HFF-Myc (cell line): ENCODE results near the gene MPZL1.

Experiments used
- DNase-seq: peaks from one replicate; pipeline ENCODE4 v3.0.0-alpha.2; 2011; ENCODE audit warnings: low read depth; ENCODE audit errors: extremely low read depth
- H3K4me3 ChIP-seq: replicated peaks from 2 replicates; pipeline ENCODE4 v1.5.1; 2011; ENCODE audit warnings: low read depth, mild to moderate bottlenecking, control low read depth, low read length
- CTCF ChIP-seq: IDR thresholded peaks from 2 replicates; pipeline ENCODE4 v1.5.1; 2012; ENCODE audit warnings: mild to moderate bottlenecking, low read depth, low read length, control low read depth; ENCODE audit errors: missing control alignments

Gene MPZL1

GRCh38 chr1:167833904-167834303 is 112.1 kb downstream of the MPZL1 start:
- DNase-seq, result no peak
- TF ChIP-seq CTCF, result no peak
- no peak overlapping the region for H3K4me3 ChIP-seq

GRCh38 chr1:167836197-167836596 is 114.4 kb downstream of the MPZL1 start:
- no peak for TF ChIP-seq CTCF
- no peak overlapping the region for H3K4me3 ChIP-seq
- no peak for DNase-seq

DNA sequence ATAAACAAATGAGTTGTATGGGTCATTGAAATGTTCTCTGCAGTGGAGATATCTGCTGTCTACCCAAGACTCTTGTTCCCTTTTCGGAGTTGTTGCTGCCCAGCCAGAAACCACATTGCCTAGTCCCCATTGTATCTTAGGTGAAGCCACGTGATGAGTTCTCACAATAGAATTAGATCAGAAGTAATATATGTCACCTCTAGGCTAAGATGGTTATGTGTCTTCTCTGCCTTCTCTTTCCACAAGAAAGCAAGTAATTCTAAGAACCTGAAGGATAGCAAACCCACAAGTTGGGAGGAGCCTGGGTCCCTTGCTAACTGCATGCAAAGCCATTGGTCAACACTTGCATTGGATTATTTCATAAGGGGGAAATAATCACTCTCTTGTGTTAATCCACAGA is 115.5 kb downstream of the MPZL1 start:
- DNase-seq, result no peak
- H3K4me3 ChIP-seq, result no peak overlapping the region

DNA sequence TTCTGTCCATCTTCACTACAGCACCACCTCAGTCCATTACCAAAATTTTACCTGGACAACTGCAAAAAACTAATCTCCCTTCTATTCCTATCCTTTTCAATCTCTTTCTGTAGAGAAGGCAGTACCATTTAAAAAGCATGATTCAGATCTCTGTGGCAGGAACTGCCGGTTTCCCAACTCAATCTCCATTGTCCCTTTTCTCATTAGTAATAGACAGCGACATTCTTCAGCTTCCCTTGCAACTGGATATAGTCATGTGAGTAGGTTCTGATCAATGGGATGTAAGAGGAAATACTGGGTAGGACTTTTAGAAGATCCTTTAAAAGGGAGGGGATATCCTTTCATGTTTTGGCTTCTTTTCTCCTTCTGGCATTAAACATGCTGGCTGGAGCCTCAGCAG is 117.2 kb downstream of the MPZL1 start:
- H3K4me3 ChIP-seq, result no peak overlapping the region
- no peak for DNase-seq
- no peak for TF ChIP-seq CTCF

More for the DNA sequence above, 115.5 kb downstream of the MPZL1 start:
- TF ChIP-seq CTCF, result no peak
